Endothelial cell of umbilical vein (primary cell): Measurements from ENCODE around the gene TECTA. TPM values are rescaled to one million over a fixed set of nuclear protein-coding genes. Genes with fewer than 3 reads are reported as not detected.

Source experiments
- BruUV-seq: library from RNA; stranded (reverse); fragments of 400-500 nt; replicated peaks from 2 replicates; lab custom pipeline; 2021; lab: Mats Ljungman, UMichigan
- CTCF ChIA-PET: fragments of 300-600, 350-600 bp; sonication (Branson Sonifier 250); formaldehyde crosslinking; loops from one replicate; lab custom pipeline; 2021; ENCODE audit warnings: antibody characterized with exemption, inconsistent platforms; lab: Charles Lee
- POLR2A ChIA-PET: fragments of 300-600, 350-600 bp; sonication (Branson Sonifier 250); formaldehyde crosslinking; loops from one replicate; lab custom pipeline; 2021; ENCODE audit warnings: antibody characterized with exemption, inconsistent platforms; lab: Charles Lee
- DNase-seq: peaks from one replicate; pipeline ENCODE4 v3.0.0-alpha.2; 2011; ENCODE audit warnings: low read depth, low spot score
- FAIRE-seq: peaks from 2 replicates; lab custom pipeline; 2011; peaks lifted over from hg19 to GRCh38; lab: Jason Lieb, UNC
- H2AFZ ChIP-seq: 2 replicates; pipeline ENCODE4 v1.6.0; 2012; ENCODE audit warnings: low read depth, low read length, control low read depth, inconsistent platforms
- H3K27ac ChIP-seq: 2 replicates; pipeline ENCODE4 v1.5.1; 2011; ENCODE audit warnings: low read depth, mild to moderate bottlenecking, control low read depth, low read length, moderate library complexity; ENCODE audit not compliant: insufficient read depth
- H3K27me3 ChIP-seq, 2 experiments: 2 replicates each; pipeline versions ENCODE4 v1.6.0 to v1.6.1; 2011; ENCODE audit warnings: low read length in 2 of 2, mixed read lengths in 1 of 2; ENCODE audit not compliant: control insufficient read depth in 2 of 2, insufficient read depth in 2 of 2
- H3K36me3 ChIP-seq, 2 experiments: 2 replicates in 1 of 2; 3 replicates in 1 of 2; pipeline ENCODE4 v1.5.1; 2011; ENCODE audit warnings: low read length in 2 of 2, mild to moderate bottlenecking in 1 of 2, moderate library complexity in 1 of 2; ENCODE audit not compliant: control insufficient read depth in 2 of 2, insufficient read depth in 2 of 2; ENCODE audit errors: extremely low read depth in 1 of 2
- H3K4me1 ChIP-seq: 3 replicates; pipeline ENCODE4 v1.5.1; 2011; ENCODE audit warnings: mild to moderate bottlenecking, low read length; ENCODE audit not compliant: control insufficient read depth, insufficient read depth; ENCODE audit errors: extremely low read depth
- H3K4me2 ChIP-seq: 2 replicates; pipeline ENCODE4 v1.6.1; 2011; ENCODE audit warnings: low read length, control low read depth, mixed read lengths; ENCODE audit not compliant: insufficient read depth
- H3K4me3 ChIP-seq, 3 experiments: fragments of 200-600 bp in 1 of 3; sonication (generic), shearing (Covaris generic) in 1 of 3; replicated peaks in 1 of 3; 2 replicates each; pipeline ENCODE4 v1.5.1; 2011 to 2016; ENCODE audit warnings: control low read depth in 3 of 3, low read length in 3 of 3, mild to moderate bottlenecking in 2 of 3, inconsistent platforms in 1 of 3, low read depth in 1 of 3, moderate library complexity in 1 of 3; ENCODE audit not compliant: insufficient read depth in 1 of 3
- H3K79me2 ChIP-seq: 2 replicates; pipeline ENCODE4 v1.6.0; 2012; ENCODE audit warnings: low read length, inconsistent platforms; ENCODE audit not compliant: control insufficient read depth, insufficient read depth
- H3K9ac ChIP-seq: replicated peaks from 2 replicates; pipeline ENCODE3; 2011; ENCODE audit warnings: low read length, control low read depth; ENCODE audit not compliant: insufficient read depth; ENCODE audit errors: extremely low read depth
- H3K9me1 ChIP-seq: replicated peaks from 3 replicates; pipeline ENCODE4 v1.6.0; 2011; ENCODE audit warnings: mild to moderate bottlenecking, low read length; ENCODE audit not compliant: control insufficient read depth, insufficient read depth; ENCODE audit errors: extremely low read depth
- H3K9me3 ChIP-seq: replicated peaks from 2 replicates; pipeline ENCODE4 v1.5.1; 2012; ENCODE audit warnings: low read length, inconsistent platforms; ENCODE audit not compliant: control insufficient read depth, insufficient read depth
- H4K20me1 ChIP-seq: replicated peaks from 2 replicates; pipeline ENCODE3; 2011; ENCODE audit warnings: mild to moderate bottlenecking, low read length; ENCODE audit not compliant: control insufficient read depth, insufficient read depth; ENCODE audit errors: extremely low read depth
- EZH2 ChIP-seq: IDR thresholded peaks from 2 replicates; pipeline ENCODE4 v1.6.1; 2012; ENCODE audit warnings: borderline replicate concordance, low read depth, mild to moderate bottlenecking, moderate library complexity, low read length, inconsistent platforms; ENCODE audit not compliant: severe bottlenecking
- FOS ChIP-seq: IDR thresholded peaks from 2 replicates; pipeline ENCODE4 v1.6.1; 2011; ENCODE audit warnings: mild to moderate bottlenecking, low read length, moderate library complexity, borderline replicate concordance; ENCODE audit not compliant: insufficient read depth
- GATA2 ChIP-seq: IDR thresholded peaks from 2 replicates; pipeline ENCODE4 v1.7.0; 2011; ENCODE audit warnings: low read depth, mild to moderate bottlenecking, moderate library complexity, mixed read lengths, low read length; ENCODE audit not compliant: insufficient read length, insufficient read depth
- JUN ChIP-seq: IDR thresholded peaks from 2 replicates; pipeline ENCODE4 v1.6.1; 2011; ENCODE audit warnings: borderline replicate concordance, low read depth; ENCODE audit not compliant: insufficient read length, insufficient read depth
- MAX ChIP-seq: IDR thresholded peaks from 2 replicates; pipeline ENCODE4 v1.6.1; 2011; ENCODE audit not compliant: insufficient read depth, insufficient read length
- MYC ChIP-seq: IDR thresholded peaks from one replicate; pipeline ENCODE4 v1.6.1; 2011; ENCODE audit warnings: mild to moderate bottlenecking, low read depth, low read length
- POLR2A ChIP-seq: IDR thresholded peaks from 2 replicates; pipeline ENCODE4 v1.6.1; 2012; ENCODE audit warnings: low read depth, mild to moderate bottlenecking, control low read depth, low read length
- POLR2AphosphoS5 ChIP-seq: IDR thresholded peaks from 2 replicates; pipeline ENCODE4 v1.6.1; 2012; ENCODE audit warnings: low read depth, mild to moderate bottlenecking, control low read depth, low read length, moderate library complexity; ENCODE audit not compliant: insufficient read depth
- dilution Hi-C: fragments of 300-500 bp; cut with MboI; formaldehyde crosslinking; loops from one replicate; pipeline ENCODE4 v1.15.0; 2019; ENCODE audit warnings: low sequenced_read_pairs; ENCODE audit not compliant: extremely low pct_ligation_motif_present
- intact Hi-C: fragments of 100-400 bp; cut with micrococcal nuclease; formaldehyde crosslinking; loops from one replicate; pipeline ENCODE4 v1.10.0; 2022
- polyA plus RNA-seq, 4 experiments: library from polyadenylated mRNA; depleted of rRNA in 3 of 4; stranded (reverse) in 3 of 4; unstranded in 1 of 4; fragments of >200 nt; gene quantifications; 2 replicates each; pipeline versions ENCODE4 v1.2.1 to v1.2.3, GENCODE V29; 2011 to 2012; ENCODE audit warnings: missing spikeins in 1 of 4
- total RNA-seq: library from RNA; stranded (reverse); gene quantifications from 2 replicates; pipeline ENCODE4 v1.2.3, GENCODE V29; 2021
- TF ChIP-seq, protein P1 (sequence below), 2 donors: IDR thresholded peaks; 1 replicate in 1 of 2; 2 replicates in 1 of 2; pipeline ENCODE4 v1.5.1; 2011; ENCODE audit warnings: low read length in 2 of 2, mild to moderate bottlenecking in 2 of 2, moderate library complexity in 2 of 2, control low read depth in 1 of 2, inconsistent platforms in 1 of 2, low read depth in 1 of 2; ENCODE audit not compliant: insufficient read depth in 1 of 2; ENCODE audit errors: extremely low read depth in 1 of 2

Gene TECTA
- total and polyA plus RNA-seq, 2 donors (not counting 3 experiments of a cell fraction or from before 2014, with no cell fraction given): 0.44 to 0.69 TPM

DNA sequence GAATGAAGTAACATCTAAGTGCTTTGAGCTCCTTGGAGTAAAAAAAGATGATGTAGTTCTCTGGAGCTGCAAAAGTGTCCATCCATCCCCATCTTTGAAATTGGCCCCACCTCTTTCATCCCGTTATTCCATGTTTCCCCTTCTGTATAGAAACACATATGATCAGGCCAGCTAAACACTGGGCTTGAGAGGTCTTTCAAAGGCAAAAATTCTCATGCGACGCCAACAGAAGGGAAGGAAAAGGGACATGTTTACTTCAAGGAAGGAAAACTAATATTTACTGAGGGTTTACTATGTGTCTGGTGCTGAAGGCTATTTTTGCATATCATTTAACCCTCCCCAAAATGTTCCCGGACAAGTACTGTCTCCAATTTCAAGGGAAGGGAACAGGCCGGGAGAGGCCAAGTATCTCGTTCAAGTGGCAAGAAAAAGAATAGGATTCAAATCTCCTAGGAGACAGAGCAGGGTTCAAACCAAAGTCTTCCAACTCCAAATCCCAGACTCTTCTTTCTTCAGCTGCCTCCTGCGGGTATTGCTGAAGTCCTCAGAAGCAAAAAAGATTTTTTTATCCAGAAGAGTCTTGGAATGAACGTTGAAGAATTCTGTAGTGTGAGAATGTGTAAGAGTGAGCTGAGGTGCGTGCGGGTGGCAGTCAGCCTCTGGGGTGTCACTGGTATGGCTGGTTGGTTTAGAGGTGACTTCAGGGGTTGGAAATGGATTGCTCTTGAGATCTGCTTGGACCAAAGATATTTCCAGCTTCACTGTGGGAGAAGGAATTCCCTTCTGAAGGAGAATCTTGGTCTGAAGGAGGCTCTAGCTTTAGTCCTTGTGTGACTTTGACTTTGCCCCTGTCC, 10.1 kb downstream of the TECTA start:
- ChIA-PET POLR2A (no interaction called here), CTCF (interaction anchor here (0.7 to 2.4 kb wide), 4 partner anchors 9 to 599 kb away, joined by 3 to 8 read pairs (median 3); partner anchors contain the start of gene GRIK4)
- no peaks in the 10 kb centered on the region for H3K36me3 ChIP-seq
- no peaks in the 10 kb centered on the region for H3K79me2 ChIP-seq
- intact Hi-C loops: loop anchor here (5.0 to 10.0 kb wide), 3 partner anchors 79 to 481 kb away; no protein-coding TSS in a partner anchor
- H3K4me1 ChIP-seq: no peaks in the 10 kb centered on the region
- H3K4me2 ChIP-seq: no peak overlapping the region
- H4K20me1 ChIP-seq: no peaks in the 10 kb centered on the region
- no peak overlapping the region for H3K9ac ChIP-seq
- H3K4me3 ChIP-seq: no peak overlapping the region
- peaks cover 0 to 7% of the 10 kb centered on the region in 2 experiments for H3K27me3 ChIP-seq
- H3K9me3 ChIP-seq: no peaks in the 10 kb centered on the region
- no peak for DNase-seq
- H3K9me1 ChIP-seq: no peaks in the 10 kb centered on the region
- BruUV-seq: no TSS peak
- H3K27ac ChIP-seq: no peak overlapping the region
- FAIRE-seq: no peak
- TF ChIP-seq MAX: no peak
- TF ChIP-seq GATA2: no peak
- no peak for TF ChIP-seq EZH2
- no peak for TF ChIP-seq MYC
- no peak for TF ChIP-seq POLR2AphosphoS5
- TF ChIP-seq POLR2A: no peak
- TF ChIP-seq FOS: no peak
- TF ChIP-seq, protein P1, sequence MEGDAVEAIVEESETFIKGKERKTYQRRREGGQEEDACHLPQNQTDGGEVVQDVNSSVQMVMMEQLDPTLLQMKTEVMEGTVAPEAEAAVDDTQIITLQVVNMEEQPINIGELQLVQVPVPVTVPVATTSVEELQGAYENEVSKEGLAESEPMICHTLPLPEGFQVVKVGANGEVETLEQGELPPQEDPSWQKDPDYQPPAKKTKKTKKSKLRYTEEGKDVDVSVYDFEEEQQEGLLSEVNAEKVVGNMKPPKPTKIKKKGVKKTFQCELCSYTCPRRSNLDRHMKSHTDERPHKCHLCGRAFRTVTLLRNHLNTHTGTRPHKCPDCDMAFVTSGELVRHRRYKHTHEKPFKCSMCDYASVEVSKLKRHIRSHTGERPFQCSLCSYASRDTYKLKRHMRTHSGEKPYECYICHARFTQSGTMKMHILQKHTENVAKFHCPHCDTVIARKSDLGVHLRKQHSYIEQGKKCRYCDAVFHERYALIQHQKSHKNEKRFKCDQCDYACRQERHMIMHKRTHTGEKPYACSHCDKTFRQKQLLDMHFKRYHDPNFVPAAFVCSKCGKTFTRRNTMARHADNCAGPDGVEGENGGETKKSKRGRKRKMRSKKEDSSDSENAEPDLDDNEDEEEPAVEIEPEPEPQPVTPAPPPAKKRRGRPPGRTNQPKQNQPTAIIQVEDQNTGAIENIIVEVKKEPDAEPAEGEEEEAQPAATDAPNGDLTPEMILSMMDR (IDR thresholded peaks at IDR 0.05; ENCODE audit: extremely low read depth in 1 of 2, insufficient read depth in 1 of 2, low read depth in 1 of 2, low read length in 2 of 2): no peak
- TF ChIP-seq JUN: no peak
- no peak overlapping the region for H2AFZ ChIP-seq
- dilution Hi-C loops: no loop called here
